ENCODE results near the gene LHX4. TPM values are rescaled to one million over a fixed set of nuclear protein-coding genes. Genes with fewer than 3 reads are reported as not detected.

The LHX4 gene
- total RNA-seq, 8 experiments from 2014 or later = 1.6 to 28.8 (median 6.8) TPM

GRCh38 chr1:180267761-180268555 is 37.9 kb downstream of the LHX4 start:
- WGBS, 10 experiments = 0 to 100% (median 86%) methylated on average over 1 to 5 of the region's 5 CpGs; no CpG with 5 or more reads in 2 of the 10 experiments
- peaks cover 30 to 37% of the 10 kb centered on the region in 2 donors for H3K4me1 ChIP-seq (replicated peaks in 1 of 2)

GRCh38 chr1:180268556-180269075 is 38.6 kb downstream of the LHX4 start:
- WGBS, 10 experiments = 45 to 100% (median 65%) methylated on average over 1 to 7 of the region's 9 CpGs; no CpG with 5 or more reads in 1 of the 10 experiments
- H3K4me1 ChIP-seq (replicated peaks in 1 of 2) = peaks cover 28 to 37% of the 10 kb centered on the region in 2 donors
- ATAC-seq (replicated peaks in 6 of 8) = peak in 1 of 8 experiments; percentile 16
- in situ Hi-C loops (cut with MboI; ENCODE audit: low pct_unique_long_range_greater_than_20kb in 2 of 9, low sequenced_read_pairs in 9 of 9, unreplicated experiment in 9 of 9) = loop anchor here in 1 of 9 experiments (25.0 kb wide), 1 partner anchor 219 kb away; no protein-coding TSS in a partner anchor
- no peak overlapping the region for H3K4me3 ChIP-seq
- no peak overlapping the region for H3K27ac ChIP-seq

More at GRCh38 chr1:180267761-180268555, 37.9 kb downstream of the LHX4 start:
- in situ Hi-C loops (cut with MboI; ENCODE audit: low pct_unique_long_range_greater_than_20kb in 2 of 9, low sequenced_read_pairs in 9 of 9, unreplicated experiment in 9 of 9) = loop anchor here in 1 of 9 experiments (25.0 kb wide), 1 partner anchor 219 kb away; no protein-coding TSS in a partner anchor
- no peak for ATAC-seq (replicated peaks in 6 of 8)
- no peak overlapping the region for H3K4me3 ChIP-seq
- H3K27ac ChIP-seq = no peak overlapping the region

- Histone ChIP-seq H3K4me1 (replicated peaks in 1 of 2) (peaks cover 24 to 34% of the 10 kb centered on the region in 2 donors), H3K27ac (no peak overlapping the region), H3K4me3 (no peak overlapping the region)
- 46 to 86% (median 69%) methylated on average over 1 to 10 of the region's 14 CpGs; no CpG with 5 or more reads in 1 of the 10 experiments for WGBS, 10 experiments
- in situ Hi-C loops (cut with MboI; ENCODE audit: low pct_unique_long_range_greater_than_20kb in 2 of 9, low sequenced_read_pairs in 9 of 9, unreplicated experiment in 9 of 9) = loop anchor here in 1 of 9 experiments (25.0 kb wide), 1 partner anchor 217 kb away; no protein-coding TSS in a partner anchor
- ATAC-seq (replicated peaks in 6 of 8) = peak; percentile 8 to 90 (median 38)
Observed at GRCh38 chr1:180269645-180270529, 39.8 kb downstream of the LHX4 start.

- in situ Hi-C loops (cut with MboI; ENCODE audit: low pct_unique_long_range_greater_than_20kb in 2 of 9, low sequenced_read_pairs in 9 of 9, unreplicated experiment in 9 of 9) = loop anchor here in 1 of 9 experiments (25.0 kb wide), 1 partner anchor 217 kb away; no protein-coding TSS in a partner anchor
- Histone ChIP-seq H3K4me1 (replicated peaks in 1 of 2) (peaks cover 19 to 26% of the 10 kb centered on the region in 2 donors), H3K27ac (peak overlapping the region in 1 of 2 donors; percentile 13), H3K4me3 (no peak overlapping the region)
- no peak for ATAC-seq (replicated peaks in 6 of 8)
- 73 to 100% (median 83%) methylated on average over 1 to 7 of the region's 8 CpGs; no CpG with 5 or more reads in 4 of the 10 experiments for WGBS, 10 experiments
Observed at GRCh38 chr1:180270530-180271271, 40.6 kb downstream of the LHX4 start.

GRCh38 chr1:180271272-180272255 is 41.5 kb downstream of the LHX4 start:
- peak in 6 of 8 experiments; percentile 40 to 90 (median 87) for ATAC-seq (replicated peaks in 6 of 8)
- WGBS, 10 experiments = 0 to 100% (median 60%) methylated on average over 1 to 16 of the region's 23 CpGs; no CpG with 5 or more reads in 1 of the 10 experiments
- Histone ChIP-seq H3K4me3 (no peak overlapping the region), H3K27ac (peak overlapping the region in 1 of 2 donors; percentile 13), H3K4me1 (replicated peaks in 1 of 2) (peaks cover 17 to 26% of the 10 kb centered on the region in 2 donors)
- in situ Hi-C loops (cut with MboI; ENCODE audit: low pct_unique_long_range_greater_than_20kb in 2 of 9, low sequenced_read_pairs in 9 of 9, unreplicated experiment in 9 of 9) = loop anchor here in 1 of 9 experiments (25.0 kb wide), 1 partner anchor 216 kb away; no protein-coding TSS in a partner anchor

- no peak overlapping the region for H3K27ac ChIP-seq
- in situ Hi-C loops (cut with MboI; ENCODE audit: low pct_unique_long_range_greater_than_20kb in 2 of 9, low sequenced_read_pairs in 9 of 9, unreplicated experiment in 9 of 9) = loop anchor here in 1 of 9 experiments (25.0 kb wide), 1 partner anchor 215 kb away; no protein-coding TSS in a partner anchor
- H3K4me3 ChIP-seq = no peak overlapping the region
- WGBS, 10 experiments = 70 to 100% (median 92%) methylated on average over 2 to 4 of the region's 4 CpGs; no CpG with 5 or more reads in 5 of the 10 experiments
- no peak for ATAC-seq (replicated peaks in 6 of 8)
- peaks cover 17 to 35% of the 10 kb centered on the region in 2 donors for H3K4me1 ChIP-seq (replicated peaks in 1 of 2)
Observed at GRCh38 chr1:180272395-180272794, 42.3 kb downstream of the LHX4 start.

GRCh38 chr1:180273066-180273465 is 43.0 kb downstream of the LHX4 start:
- Histone ChIP-seq H3K4me3 (no peak overlapping the region), H3K27ac (no peak overlapping the region), H3K4me1 (replicated peaks in 1 of 2) (peaks cover 17 to 40% of the 10 kb centered on the region in 2 donors)
- in situ Hi-C loops (cut with MboI; ENCODE audit: low pct_unique_long_range_greater_than_20kb in 2 of 9, low sequenced_read_pairs in 9 of 9, unreplicated experiment in 9 of 9) = loop anchor here in 1 of 9 experiments (25.0 kb wide), 1 partner anchor 214 kb away; no protein-coding TSS in a partner anchor
- WGBS, 10 experiments = 83 to 100% (median 94%) methylated on average over 1 to 2 of the region's 2 CpGs; no CpG with 5 or more reads in 7 of the 10 experiments
- ATAC-seq (replicated peaks in 6 of 8) = no peak

GRCh38 chr1:180274221-180274620 is 44.2 kb downstream of the LHX4 start:
- H3K27ac ChIP-seq = no peak overlapping the region
- WGBS, 10 experiments = 86 to 100% (median 98%) methylated on average over 2 to 9 of the region's 11 CpGs; no CpG with 5 or more reads in 3 of the 10 experiments
- H3K4me1 ChIP-seq (replicated peaks in 1 of 2) = peaks cover 7 to 33% of the 10 kb centered on the region in 2 donors
- ATAC-seq (replicated peaks in 6 of 8) = no peak
- no peak overlapping the region for H3K4me3 ChIP-seq
- in situ Hi-C loops (cut with MboI; ENCODE audit: low pct_unique_long_range_greater_than_20kb in 2 of 9, low sequenced_read_pairs in 9 of 9, unreplicated experiment in 9 of 9) = loop anchor here in 1 of 9 experiments (25.0 kb wide), 1 partner anchor 213 kb away; no protein-coding TSS in a partner anchor

- no peak for ATAC-seq (replicated peaks in 6 of 8)
- H3K4me3 ChIP-seq = no peak overlapping the region
- in situ Hi-C loops (cut with MboI; ENCODE audit: low pct_unique_long_range_greater_than_20kb in 2 of 9, low sequenced_read_pairs in 9 of 9, unreplicated experiment in 9 of 9) = no loop called here
- peaks cover 2 to 25% of the 10 kb centered on the region in 2 donors for H3K4me1 ChIP-seq (replicated peaks in 1 of 2)
- WGBS, 10 experiments = 73 to 100% (median 82%) methylated on average over 1 to 5 of the region's 5 CpGs; no CpG with 5 or more reads in 4 of the 10 experiments
- H3K27ac ChIP-seq = no peak overlapping the region
Observed at GRCh38 chr1:180275726-180276125, 45.7 kb downstream of the LHX4 start.

- ATAC-seq (replicated peaks in 6 of 8) = peak in 4 of 8 experiments; percentile 43 to 62 (median 57)
- H3K4me1 ChIP-seq (replicated peaks in 1 of 2) = peaks cover 5 to 38% of the 10 kb centered on the region in 2 donors
- in situ Hi-C loops (cut with MboI; ENCODE audit: low pct_unique_long_range_greater_than_20kb in 2 of 9, low sequenced_read_pairs in 9 of 9, unreplicated experiment in 9 of 9) = no loop called here
- no peak overlapping the region for H3K4me3 ChIP-seq
- H3K27ac ChIP-seq = peak overlapping the region in 1 of 2 donors; percentile 28
- 65 to 100% (median 89%) methylated on average over 2 to 5 of the region's 5 CpGs for WGBS, 10 experiments
Observed at GRCh38 chr1:180277476-180278193, 47.6 kb downstream of the LHX4 start.

All from motor neuron (in vitro differentiated cells).